ENCODE measurements around the gene PLA2G4A.

- TF ChIP-seq CTCF (IDR thresholded peaks at IDR 0.05): no peak
- no peak for TF ChIP-seq POLR2AphosphoS5 (IDR thresholded peaks at IDR 0.05; ENCODE audit: low read depth, low read length)
- TF ChIP-seq TCF7L2 (IDR thresholded peaks at IDR 0.05; ENCODE audit: low read depth, low read length): no peak
- no peak for TF ChIP-seq REST (IDR thresholded peaks at IDR 0.05; ENCODE audit: insufficient read depth in 1 of 2, low read depth in 2 of 2, low read length in 1 of 2)
- no peak for TF ChIP-seq SIN3A (IDR thresholded peaks at IDR 0.05; ENCODE audit: borderline replicate concordance, insufficient read depth, low read depth, low read length)
These were observed 165.2 kb downstream of the PLA2G4A start for GRCh38 chr1:186993996-186994395.
